Adipocyte (in vitro differentiated cells): ENCODE results near the gene SP6.

Experiments used
- DNase-seq: peaks from one replicate; pipeline ENCODE4 v3.0.0-alpha.2; 2015; ENCODE audit warnings: low read depth
- H3K27me3 ChIP-seq: replicated peaks from 2 replicates; pipeline ENCODE4 v1.7.0; 2013; ENCODE audit warnings: mild to moderate bottlenecking, low read length, moderate library complexity; ENCODE audit not compliant: control insufficient read depth, insufficient read depth
- H3K36me3 ChIP-seq: 2 replicates; pipeline ENCODE4 v1.7.0; 2013; ENCODE audit warnings: low read length, mild to moderate bottlenecking, moderate library complexity; ENCODE audit not compliant: control insufficient read depth, insufficient read depth, severe bottlenecking
- H3K4me1 ChIP-seq: 2 replicates; pipeline ENCODE4 v1.7.0; 2013; ENCODE audit warnings: mild to moderate bottlenecking, low read length, moderate library complexity; ENCODE audit not compliant: control insufficient read depth, insufficient read depth
- H3K4me3 ChIP-seq: 2 replicates; pipeline ENCODE4 v1.7.0; 2013; ENCODE audit warnings: mild to moderate bottlenecking, low read length, moderate library complexity
- H3K9ac ChIP-seq: 2 replicates; pipeline ENCODE4 v1.7.0; 2013; ENCODE audit warnings: mild to moderate bottlenecking, low read length, moderate library complexity
- H3K9me3 ChIP-seq: 2 replicates; pipeline ENCODE4 v1.7.0; 2013; ENCODE audit warnings: mild to moderate bottlenecking, low read length, moderate library complexity; ENCODE audit not compliant: control insufficient read depth

The SP6 gene

DNA sequence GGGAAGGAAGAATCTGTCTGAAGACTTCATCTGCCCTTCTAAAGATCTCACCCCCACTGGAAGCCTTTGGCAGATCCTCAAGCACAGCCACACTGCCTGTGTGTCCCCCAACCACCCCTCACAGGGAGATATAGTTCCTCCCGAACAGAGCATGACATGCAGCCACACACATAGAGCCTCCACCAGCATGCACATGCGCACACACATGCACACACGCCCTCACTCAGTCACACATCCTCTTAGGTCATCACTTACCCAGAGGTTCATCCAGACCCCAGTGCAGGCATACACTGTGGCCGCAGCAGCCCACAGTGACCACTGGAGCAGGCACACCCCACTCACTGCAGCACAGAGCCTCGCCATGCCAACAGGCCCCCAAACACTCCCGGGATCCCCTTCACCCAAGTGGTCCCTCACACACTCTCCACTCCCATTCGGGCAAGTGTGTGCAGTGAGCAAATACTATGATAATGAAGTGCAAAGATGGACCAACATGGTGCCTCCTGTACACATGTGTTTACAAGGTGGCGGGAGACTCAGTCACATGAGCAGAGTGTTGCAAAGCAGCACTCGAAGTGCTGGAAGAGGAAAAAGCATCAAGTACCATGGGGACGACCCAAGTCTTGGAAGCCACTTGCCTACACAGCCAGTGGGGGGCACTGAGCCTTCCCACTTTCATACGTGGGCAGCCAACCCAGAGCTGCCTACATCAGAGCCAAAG is 17.0 kb upstream of the SP6 start:
- no peak overlapping the region for H3K9ac ChIP-seq
- H3K4me3 ChIP-seq, result no peak overlapping the region
- H3K27me3 ChIP-seq, result peaks cover 24% of the 10 kb centered on the region
- H3K9me3 ChIP-seq, result no peaks in the 10 kb centered on the region
- peaks cover 19% of the 10 kb centered on the region for H3K4me1 ChIP-seq
- no peaks in the 10 kb centered on the region for H3K36me3 ChIP-seq
- no peak for DNase-seq

DNA sequence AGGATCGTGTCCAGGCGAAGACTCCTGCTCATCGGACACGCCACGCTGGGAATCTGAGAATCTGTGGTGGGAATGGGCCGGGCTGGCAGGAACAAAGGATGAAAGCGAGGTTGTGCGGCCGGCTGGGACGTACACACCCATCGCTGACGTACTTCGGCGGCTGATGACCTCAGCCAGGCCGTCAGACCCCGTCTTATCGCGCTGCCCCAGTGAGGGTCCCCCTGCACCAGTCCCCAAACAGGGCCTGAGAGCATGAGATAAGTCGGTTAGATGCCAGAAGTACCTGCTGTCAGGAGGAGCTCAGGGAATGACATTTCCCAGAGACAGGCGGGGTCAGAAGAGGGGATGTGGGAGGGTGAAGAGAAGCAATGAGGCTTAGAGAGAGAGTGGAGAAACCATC is 16.0 kb upstream of the SP6 start:
- Histone ChIP-seq H3K9me3 (no peaks in the 10 kb centered on the region), H3K4me1 (peaks cover 17% of the 10 kb centered on the region), H3K27me3 (peaks cover 24% of the 10 kb centered on the region), H3K9ac (no peak overlapping the region), H3K36me3 (no peaks in the 10 kb centered on the region), H3K4me3 (no peak overlapping the region)
- no peak for DNase-seq

DNA sequence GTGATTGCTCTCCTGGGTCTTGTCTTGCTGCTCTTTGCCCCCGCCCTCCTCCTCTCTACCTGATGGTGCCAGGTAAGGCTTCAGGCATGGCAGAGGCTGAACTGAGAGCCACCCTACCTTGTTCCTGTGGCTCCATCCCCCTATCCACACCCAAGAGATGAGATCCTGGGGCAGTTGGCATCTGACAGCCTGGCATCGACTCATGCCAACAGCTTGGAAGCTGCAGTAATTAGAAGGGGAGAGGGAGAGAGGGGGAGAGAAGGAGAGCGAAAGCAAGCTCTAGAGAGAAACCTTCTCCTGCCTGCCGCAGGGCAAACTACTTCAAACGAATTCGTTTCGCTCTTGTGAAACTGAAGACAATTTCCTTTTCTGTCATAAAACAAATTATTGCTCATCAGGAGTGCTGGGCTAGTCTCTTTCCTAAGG is 13.8 kb upstream of the SP6 start:
- Histone ChIP-seq H3K4me1 (peaks cover 17% of the 10 kb centered on the region), H3K4me3 (no peak overlapping the region), H3K36me3 (no peaks in the 10 kb centered on the region), H3K9ac (peak overlapping the region; percentile 19), H3K27me3 (peaks cover 18% of the 10 kb centered on the region), H3K9me3 (no peaks in the 10 kb centered on the region)
- no peak for DNase-seq

DNA sequence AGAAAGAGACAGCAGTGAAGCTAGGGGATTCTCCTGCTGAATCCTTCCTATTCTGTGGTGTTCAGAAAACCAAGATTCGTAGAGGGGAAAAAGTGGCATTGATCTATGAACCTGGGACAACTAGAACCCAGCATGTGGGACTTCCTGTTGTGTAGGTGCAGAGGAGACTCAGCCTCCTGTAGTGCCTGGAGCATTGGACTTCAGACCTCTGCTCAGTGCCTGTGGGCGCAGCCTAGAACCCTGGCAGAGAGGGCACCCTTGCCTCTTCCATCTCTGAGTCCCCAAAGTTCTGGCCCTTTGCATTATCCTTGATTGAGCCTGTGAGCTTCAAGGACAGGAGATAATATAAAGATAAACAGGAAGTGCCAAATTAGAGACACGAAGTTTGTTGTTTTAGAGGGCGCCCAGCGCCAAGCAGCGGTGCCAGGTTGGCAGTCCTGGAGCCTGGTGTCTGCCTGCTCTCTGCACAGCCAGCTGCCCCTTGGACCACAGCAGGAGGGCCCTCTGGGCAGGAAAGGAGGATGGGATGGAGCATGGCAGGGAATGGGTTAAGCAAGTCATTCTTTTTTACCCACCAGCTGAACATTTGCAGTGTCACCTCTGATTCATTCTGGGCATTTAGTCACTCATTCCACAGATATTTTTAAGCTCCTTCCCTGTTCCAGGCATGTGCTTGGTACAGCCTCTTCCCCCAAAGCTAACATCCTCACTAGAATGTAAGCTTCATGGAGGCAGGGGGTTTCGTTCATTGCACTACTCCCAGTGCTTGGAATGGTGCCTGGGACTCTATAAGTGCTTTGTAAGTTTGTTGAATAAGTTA is 11.9 kb upstream of the SP6 start:
- DNase-seq, result peak; percentile 59
- peak overlapping the region; percentile 30 for H3K9ac ChIP-seq
- peaks cover 17% of the 10 kb centered on the region for H3K4me1 ChIP-seq
- peaks cover 8% of the 10 kb centered on the region for H3K27me3 ChIP-seq
- no peaks in the 10 kb centered on the region for H3K9me3 ChIP-seq
- H3K4me3 ChIP-seq, result no peak overlapping the region
- H3K36me3 ChIP-seq, result no peaks in the 10 kb centered on the region

DNA sequence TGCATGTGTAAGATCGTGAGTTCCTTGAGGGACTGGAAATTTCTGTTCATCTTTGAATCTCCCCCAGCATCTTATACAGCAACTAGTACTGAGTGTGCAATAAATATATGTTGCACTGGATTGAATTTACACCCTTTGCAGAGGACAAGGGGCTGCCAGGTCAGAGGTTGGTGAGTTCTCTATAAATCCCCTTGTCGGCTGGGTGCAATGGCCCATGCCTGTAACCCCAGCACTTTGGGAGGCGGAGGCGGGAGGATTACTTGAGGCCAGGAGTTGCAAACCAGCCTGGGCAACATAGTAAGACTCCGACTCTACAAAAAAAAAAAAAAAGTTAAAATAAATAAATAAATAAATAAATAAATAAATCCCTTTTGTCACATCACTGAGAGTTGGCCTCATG is 9.4 kb upstream of the SP6 start:
- Histone ChIP-seq H3K4me3 (no peak overlapping the region), H3K9ac (no peak overlapping the region), H3K9me3 (no peaks in the 10 kb centered on the region), H3K27me3 (peaks cover 29% of the 10 kb centered on the region), H3K36me3 (no peaks in the 10 kb centered on the region), H3K4me1 (peaks cover 17% of the 10 kb centered on the region)
- no peak for DNase-seq

DNA sequence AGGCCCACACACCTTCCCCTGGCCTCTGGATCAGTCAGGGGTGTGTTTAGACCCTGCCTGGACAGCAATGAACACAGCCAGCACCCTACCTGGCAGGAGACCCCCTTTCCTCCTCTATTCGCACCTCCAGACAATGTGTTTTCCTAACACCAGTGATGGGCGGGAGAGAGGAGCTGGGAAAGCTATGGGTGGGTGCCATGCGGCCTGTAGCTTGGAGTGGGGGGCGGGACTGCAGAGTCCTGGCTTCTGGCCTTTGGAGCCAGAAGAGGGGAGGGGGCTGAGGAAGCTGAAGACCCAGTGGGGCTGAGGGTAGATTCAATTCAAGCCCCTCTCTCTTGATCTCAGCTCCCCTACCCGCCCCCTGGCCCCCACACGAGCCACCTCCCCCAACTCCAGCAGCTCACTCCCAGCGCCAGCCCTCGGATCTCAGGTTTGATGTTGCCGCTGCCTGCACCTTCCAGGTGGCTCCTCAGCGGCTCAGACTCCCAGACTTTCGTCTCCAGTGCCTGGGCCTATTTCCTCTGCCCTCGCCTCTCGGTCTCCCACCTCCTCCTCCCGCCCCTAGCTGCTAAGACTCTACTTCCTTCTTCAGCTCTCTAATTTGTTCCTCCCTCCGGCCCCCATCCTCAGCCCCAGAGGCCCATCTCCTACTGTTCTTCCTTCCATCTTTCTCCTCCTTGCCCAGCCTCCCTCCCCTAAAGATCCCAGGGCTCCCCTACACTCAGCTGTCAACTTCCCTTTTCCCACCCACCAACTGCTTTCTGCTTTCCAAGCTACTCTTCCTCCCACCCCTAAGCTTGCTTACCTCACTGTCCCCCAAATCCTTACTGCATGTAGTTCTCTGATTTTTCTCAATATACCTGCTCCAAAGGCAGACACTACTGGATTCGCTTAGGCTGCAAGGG is 6.8 kb upstream of the SP6 start:
- Histone ChIP-seq H3K36me3 (no peaks in the 10 kb centered on the region), H3K4me1 (peaks cover 5% of the 10 kb centered on the region), H3K9me3 (no peaks in the 10 kb centered on the region), H3K9ac (no peak overlapping the region), H3K27me3 (peaks cover 55% of the 10 kb centered on the region), H3K4me3 (no peak overlapping the region)
- no peak for DNase-seq

DNA sequence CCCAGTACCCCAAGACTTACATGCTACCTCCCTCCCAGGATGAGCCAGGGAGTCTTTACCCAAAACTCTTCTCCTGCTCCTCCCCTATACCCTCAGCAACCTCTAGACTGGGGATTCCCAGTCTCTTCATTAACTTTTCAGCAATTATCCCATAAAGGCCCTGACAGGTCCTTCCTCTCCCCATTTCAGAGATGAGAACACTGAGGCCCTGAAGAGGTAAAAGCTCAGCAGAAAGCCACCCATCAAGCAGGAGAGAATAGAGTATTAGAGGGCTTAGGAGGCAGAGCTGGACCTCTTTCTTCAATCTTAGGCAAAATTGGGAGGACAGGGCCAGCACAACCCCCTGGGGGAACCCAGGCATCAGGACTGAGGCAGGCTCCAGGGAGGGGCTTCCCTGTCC is 5.9 kb upstream of the SP6 start:
- H3K9me3 ChIP-seq, result no peaks in the 10 kb centered on the region
- H3K27me3 ChIP-seq, result peaks cover 65% of the 10 kb centered on the region
- no peak overlapping the region for H3K4me3 ChIP-seq
- DNase-seq, result no peak
- no peaks in the 10 kb centered on the region for H3K4me1 ChIP-seq
- no peaks in the 10 kb centered on the region for H3K36me3 ChIP-seq
- no peak overlapping the region for H3K9ac ChIP-seq

DNA sequence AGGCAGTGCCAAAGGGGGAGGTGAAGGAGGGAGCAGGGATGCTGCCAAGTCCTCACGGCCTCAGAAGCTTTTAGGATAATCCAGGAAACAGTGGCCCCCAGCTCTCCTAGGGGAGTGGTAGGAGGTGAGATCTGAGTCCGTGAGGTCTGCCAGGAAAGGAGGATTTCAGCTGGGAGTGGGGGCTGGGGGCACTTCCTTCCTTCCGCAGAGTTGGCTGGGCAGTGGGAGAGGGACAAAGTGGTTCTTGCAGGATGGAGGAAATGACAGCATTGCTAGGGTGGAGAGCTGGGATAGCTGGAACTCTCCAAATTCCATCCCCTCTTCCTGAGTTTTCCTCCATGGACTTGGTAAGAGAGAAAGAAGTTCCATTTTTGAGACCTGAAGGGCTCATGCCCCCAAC is 4.8 kb upstream of the SP6 start:
- Histone ChIP-seq H3K36me3 (no peaks in the 10 kb centered on the region), H3K9ac (no peak overlapping the region), H3K4me3 (no peak overlapping the region), H3K9me3 (no peaks in the 10 kb centered on the region), H3K27me3 (peaks cover 67% of the 10 kb centered on the region), H3K4me1 (peaks cover 3% of the 10 kb centered on the region)
- no peak for DNase-seq

DNA sequence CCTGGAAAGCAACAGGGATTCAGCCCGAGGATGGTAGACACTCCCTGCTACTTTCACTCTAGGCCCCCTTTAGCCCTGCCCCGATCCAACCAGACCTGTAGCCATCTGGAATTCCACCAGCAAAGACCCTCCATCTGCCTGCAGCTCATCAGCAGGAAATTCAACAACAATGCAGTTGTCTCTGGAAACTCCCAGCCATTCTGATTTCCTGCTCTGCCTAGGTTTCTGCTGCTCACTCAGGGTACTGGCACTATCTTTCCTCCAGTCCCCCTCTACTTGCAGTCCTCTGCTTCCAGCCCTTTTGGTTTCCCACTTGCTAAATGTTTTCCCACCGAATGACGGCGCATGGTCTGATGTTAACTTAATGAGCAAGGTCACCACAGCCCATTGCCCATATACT is 2.7 kb upstream of the SP6 start:
- no peak for DNase-seq
- Histone ChIP-seq H3K36me3 (no peaks in the 10 kb centered on the region), H3K4me3 (no peak overlapping the region), H3K9ac (no peak overlapping the region), H3K4me1 (peaks cover 3% of the 10 kb centered on the region), H3K9me3 (no peaks in the 10 kb centered on the region), H3K27me3 (peaks cover 75% of the 10 kb centered on the region)

DNA sequence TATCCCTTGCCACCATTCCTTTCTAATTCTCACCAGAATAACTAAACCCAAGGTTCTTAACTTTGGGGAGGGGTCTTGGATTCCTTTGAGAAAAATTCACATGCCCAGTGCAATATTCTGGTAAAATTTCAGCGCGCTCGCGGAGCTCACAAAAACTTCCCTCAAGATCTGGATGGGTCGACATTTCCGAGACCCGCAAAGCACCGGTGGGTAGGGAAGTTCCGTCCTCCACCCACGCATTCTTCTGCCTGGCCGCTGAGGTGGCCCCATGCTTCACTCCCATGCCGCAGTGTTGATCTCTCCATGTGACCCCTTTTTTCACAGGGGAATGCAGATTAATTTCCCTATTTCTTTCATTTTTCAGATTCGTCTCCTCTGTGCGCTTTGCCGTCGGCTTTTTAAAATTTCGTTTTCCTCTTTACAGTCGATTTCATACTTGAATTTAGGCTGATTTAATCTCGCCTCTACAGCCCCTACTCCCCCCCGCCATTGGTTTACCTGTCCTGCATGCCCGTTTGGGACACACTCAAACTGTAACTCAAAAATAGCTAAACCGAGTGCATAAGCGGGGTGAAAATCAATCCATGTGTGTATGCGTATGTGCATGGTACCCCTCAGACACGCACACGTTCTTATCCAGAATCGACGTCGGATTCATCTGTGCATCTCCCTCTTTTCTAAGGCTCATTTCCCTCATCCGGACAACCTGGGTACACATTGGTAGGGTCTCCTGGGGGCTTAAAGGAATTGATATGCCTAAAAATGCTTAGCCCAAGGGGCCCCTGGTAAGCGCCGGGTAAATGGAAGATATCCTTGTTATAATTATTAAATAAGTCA is 1.4 kb upstream of the SP6 start:
- Histone ChIP-seq H3K4me1 (peaks cover 3% of the 10 kb centered on the region), H3K36me3 (no peaks in the 10 kb centered on the region), H3K27me3 (peaks cover 82% of the 10 kb centered on the region), H3K9me3 (no peaks in the 10 kb centered on the region), H3K4me3 (no peak overlapping the region), H3K9ac (no peak overlapping the region)
- no peak for DNase-seq
